G401 (cell line): ENCODE measurements around the gene EPHA4. TPM values are rescaled to one million over a fixed set of nuclear protein-coding genes. Genes with fewer than 3 reads are reported as not detected.

Experiments
- DNase-seq: peaks from one replicate; pipeline ENCODE4 v3.0.0-alpha.2; 2015; ENCODE audit warnings: low spot score
- in situ Hi-C: cut with HindIII; loops from 2 replicates; pipeline ENCODE4 v1.10.0; 2016; ENCODE audit warnings: low sequenced_read_pairs, mixed read lengths
- total RNA-seq: library from RNA; depleted of rRNA; stranded (reverse); fragments of >200 nt; shearing (Covaris generic); gene quantifications from 2 replicates; pipeline ENCODE4 v1.2.3, GENCODE V29; 2014

Gene EPHA4
- total RNA-seq, 1 experiment from 2014 or later: not detected

- in situ Hi-C loops: no loop called here
- DNase-seq: peak; percentile 75
Measured at GRCh38 chr2:221573430-221574230, 1.5 kb upstream of the EPHA4 start.

DNA sequence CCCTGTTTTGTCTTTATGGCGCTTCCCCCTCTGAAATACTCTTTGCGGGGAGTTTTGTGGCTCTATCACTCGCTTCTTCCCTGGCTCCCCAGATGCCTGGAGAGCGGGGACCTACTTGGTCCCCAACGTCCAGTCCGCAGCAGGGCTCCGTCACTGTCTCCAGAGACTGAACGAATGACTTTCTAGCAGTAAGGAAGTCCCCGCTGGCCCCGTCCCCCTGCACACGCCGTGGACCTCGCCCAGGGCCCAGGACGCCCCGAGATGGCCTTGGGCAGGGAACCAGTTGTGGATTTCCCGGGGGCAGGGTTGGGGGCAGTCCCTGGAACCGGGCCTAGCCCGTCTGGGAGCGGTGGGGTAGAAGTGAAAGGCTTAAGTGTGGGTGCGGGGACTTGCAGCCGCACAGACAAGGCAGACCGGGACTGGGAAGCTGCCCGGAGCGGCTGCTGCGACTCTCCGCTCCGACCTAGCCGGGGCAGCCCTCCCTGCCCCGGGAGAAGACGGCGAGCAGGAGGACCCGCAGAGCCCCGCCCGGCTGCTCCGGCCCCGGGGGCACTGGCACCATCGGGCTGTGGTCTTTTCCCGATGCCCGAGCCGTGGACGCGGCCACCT is 821 bp upstream of the EPHA4 start:
- in situ Hi-C loops: no loop called here
- peak; percentile 63 for DNase-seq

DNA sequence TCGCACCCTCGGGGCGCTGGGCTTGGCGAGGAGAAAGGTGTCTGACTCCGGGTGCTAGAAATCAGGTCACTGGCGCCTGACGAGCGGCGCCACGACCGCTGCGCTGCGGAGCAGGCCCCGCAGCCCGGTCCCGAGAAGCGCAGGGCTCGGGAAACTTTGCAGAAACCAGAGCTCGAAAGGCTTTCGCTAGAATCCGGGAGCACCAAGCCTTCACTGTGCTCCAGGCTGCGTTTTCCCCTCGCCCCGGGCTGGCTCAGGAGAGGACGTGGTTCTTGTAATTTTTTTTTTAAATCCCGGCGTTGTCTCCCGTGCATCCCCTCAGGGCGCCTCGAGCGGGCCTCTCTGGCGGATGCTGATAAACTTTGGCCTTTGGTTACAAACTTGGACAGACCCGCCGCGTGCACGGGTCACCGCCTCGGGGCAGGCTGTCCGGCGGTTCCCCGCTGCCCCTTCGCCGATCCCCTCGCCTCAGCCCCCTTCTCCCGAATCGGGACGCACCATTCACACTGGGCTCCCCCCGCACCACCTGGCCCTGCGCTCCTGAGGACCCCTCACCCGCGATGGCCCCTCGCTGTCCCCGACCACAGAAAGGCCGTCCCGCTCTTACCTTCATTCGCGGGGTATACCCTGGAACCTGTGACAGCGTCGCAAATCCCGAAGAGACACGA is 419 bp downstream of the EPHA4 start:
- in situ Hi-C loops: no loop called here
- DNase-seq: peak; percentile 52

- DNase-seq: peak; percentile 40
- in situ Hi-C loops: no loop called here
Measured at GRCh38 chr2:221571025-221571550, 1.0 kb downstream of the EPHA4 start.

GRCh38 chr2:221570321-221570935 is 1.7 kb downstream of the EPHA4 start:
- peak; percentile 83 for DNase-seq
- in situ Hi-C loops: no loop called here

DNA sequence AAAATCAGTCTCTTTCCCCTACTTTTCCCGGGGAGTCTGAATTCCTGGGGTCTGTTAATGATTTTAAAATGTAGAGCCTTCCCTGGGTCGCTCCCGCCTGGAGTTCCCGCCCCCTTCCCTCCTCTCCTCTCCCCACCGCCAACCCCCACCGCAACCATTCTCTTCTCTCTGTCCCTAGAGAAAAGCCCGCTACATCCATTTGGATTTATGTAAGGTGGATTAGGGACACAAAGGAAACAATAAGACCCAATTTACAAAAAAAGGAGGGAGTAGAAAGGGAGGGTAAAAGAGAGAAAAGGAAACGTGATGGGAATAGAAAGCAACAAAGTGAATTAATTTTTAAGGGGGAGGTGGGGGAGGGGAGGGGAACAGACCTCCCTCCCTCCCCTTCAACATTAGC is 2.2 kb downstream of the EPHA4 start:
- peak; percentile 17 for DNase-seq
- in situ Hi-C loops: no loop called here

DNA sequence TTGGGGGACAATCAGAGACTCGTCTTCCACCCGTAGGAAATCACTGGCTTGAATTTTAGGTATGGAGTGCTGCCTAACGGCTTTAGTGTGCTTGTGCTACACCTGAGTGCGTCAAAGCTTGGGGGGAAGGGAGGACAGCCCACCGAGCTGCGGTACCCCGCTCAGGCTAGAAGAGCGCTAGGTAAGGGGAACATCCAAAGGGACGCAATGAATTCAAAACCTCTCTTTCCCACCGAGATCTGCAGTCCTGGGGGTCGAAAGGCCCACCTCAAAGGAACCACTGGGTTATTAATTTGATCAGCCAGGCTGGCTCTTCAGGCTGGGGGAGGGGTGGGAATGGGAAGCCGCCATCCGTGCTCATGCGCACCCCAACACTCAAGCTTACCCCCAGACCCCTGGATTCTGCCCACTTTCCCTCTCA is 2.7 kb downstream of the EPHA4 start:
- no peak for DNase-seq
- in situ Hi-C loops: no loop called here

- no peak for DNase-seq
- in situ Hi-C loops: no loop called here
Measured at GRCh38 chr2:221568299-221568698, 3.8 kb downstream of the EPHA4 start.

GRCh38 chr2:221567809-221568208 is 4.3 kb downstream of the EPHA4 start:
- in situ Hi-C loops: no loop called here
- peak; percentile 44 for DNase-seq

DNA sequence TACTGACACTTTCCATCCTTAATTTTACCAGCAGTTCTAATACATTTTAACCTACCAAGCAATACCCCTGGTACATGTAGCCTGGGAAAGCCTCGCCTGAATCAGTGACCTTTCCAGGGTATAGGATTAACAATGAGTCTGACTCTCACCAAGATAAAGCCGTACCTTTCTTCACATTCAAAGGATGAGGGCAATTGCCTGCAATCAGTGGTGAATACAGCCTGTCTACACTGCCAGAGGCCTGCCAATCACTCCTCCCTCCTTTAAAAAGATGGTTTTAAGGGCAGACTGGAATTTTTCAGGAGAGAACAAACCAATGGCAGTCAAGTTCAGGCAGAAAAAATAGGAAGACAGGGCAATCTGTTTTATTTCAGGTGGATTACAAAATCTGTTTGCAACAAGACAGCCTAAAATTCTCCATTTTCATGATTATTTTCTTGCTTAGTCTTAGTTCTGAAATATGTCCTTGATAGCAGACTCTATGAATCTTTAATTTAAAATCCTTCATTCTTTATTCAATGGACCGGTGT is 4.8 kb downstream of the EPHA4 start:
- in situ Hi-C loops: no loop called here
- peak; percentile 39 for DNase-seq

- in situ Hi-C loops: no loop called here
- DNase-seq: peak; percentile 88
Measured at GRCh38 chr2:221563270-221563985, 8.7 kb downstream of the EPHA4 start.

DNA sequence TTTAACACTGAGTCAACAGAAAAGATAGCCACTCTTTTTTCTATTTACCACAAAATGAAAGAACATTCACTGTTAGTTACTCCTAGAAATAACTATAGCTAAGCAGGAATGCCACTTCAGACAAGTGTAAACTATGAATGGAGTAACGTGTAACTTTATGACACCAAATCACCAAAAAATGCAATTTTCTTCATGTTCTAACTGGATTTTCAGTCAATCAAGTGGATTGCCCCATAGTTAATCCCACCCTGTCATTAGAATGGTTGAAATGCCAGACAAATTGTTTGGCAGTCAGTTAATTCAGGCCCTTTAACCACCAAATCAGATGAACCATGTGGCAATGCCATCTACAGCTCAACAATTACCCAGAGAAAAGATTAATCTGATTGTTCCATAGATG is 9.9 kb downstream of the EPHA4 start:
- in situ Hi-C loops: no loop called here

GRCh38 chr2:221561770-221562169 is 10.3 kb downstream of the EPHA4 start:
- DNase-seq: no peak
- in situ Hi-C loops: no loop called here

More for the DNA sequence above, 9.9 kb downstream of the EPHA4 start:
- no peak for DNase-seq

- DNase-seq: no peak
- in situ Hi-C loops: no loop called here
Measured at GRCh38 chr2:221559991-221560390, 12.1 kb downstream of the EPHA4 start.

DNA sequence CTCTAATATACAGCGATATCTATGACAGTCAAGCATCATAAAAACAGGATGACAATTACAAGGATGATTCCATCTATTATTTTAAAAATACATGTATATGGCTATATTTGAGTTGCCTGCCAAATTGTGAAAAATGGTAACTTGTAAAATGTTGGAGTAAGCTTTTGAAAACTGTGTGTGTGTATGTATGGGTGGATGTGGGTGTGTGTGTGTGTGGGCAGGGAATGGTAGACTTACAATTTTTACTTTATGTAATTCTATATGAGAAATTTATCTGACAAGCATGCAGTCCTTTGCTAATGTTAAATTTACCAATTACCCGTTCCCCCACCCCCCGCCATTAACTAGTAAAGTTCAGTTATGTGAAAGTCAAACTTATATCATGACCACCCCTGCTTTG is 14.0 kb downstream of the EPHA4 start:
- no peak for DNase-seq
- in situ Hi-C loops: no loop called here

DNA sequence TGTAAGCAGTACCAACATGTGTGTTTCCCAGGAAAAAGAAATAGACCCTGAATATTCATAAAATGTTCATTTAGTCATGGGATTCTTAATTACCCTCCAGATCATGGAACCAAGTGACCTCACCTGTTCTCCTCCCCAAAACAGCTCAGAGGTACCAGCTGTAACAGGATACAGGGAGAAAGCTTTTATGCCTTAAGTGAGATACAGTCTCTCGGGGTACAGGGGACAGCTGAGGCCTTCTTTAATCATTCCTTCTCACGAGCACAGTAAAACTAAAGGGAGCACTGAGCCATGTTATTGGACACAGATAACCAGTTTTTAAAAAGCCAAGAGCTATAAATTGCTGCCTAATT is 16.6 kb downstream of the EPHA4 start:
- no peak for DNase-seq
- in situ Hi-C loops: no loop called here

DNA sequence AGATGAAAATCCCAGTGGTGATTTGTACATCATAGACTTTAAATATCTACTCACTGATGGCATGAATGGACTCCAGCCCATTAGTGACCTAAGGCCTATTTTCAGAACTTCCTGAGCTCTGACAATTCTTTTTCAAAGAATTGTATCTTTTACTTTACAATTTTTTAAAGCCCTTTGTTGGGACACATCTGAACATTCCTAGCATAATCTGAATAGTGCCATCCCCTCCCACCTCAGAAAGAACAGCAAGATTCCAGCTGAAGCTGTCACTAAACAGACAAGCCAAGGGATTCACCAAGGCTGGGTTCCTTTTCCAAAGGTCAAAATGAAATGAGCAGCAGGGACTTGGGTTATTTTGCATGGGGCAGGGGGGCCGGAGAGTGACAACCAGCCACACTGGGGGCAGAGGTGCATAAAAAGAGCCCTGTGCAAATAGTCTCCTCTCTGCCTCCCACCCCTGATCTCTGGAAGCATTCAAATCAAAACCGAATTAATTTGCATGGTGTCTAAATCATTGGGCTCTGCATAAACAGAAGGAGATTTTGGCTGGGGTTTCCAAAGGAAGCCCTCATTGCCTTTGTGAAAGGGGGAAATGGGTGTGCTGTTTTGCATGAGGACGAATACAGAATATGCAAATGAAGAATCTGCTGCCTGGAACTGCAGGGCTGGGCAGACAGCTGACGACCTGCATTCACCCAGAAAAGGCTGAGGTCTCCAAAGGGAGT is 17.2 kb downstream of the EPHA4 start:
- in situ Hi-C loops: no loop called here
- DNase-seq: peak; percentile 71

DNA sequence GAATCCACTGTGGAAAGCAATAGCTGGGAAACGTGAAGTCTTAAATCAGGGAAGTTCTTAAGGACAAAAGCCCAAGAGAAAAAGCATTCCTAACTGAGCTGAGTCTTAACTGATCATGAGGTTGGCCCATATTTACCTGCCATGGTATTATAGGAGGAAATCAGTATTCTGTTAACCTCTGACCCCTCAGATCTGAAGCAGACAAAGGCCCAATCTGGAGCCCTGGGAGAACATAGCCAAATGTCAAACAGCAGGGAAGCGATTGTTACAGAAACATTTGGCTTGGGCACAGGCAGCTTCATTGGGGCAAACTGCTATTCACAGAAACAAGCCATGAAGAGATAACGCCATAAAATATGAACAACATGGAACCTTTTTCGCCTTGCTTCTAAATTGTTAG is 18.8 kb downstream of the EPHA4 start:
- in situ Hi-C loops: no loop called here
- DNase-seq: peak; percentile 86
